PC-3 (cell line): ENCODE data around the gene BDKRB1.

Source experiments
- CTCF ChIP-seq: fragments of 300-600 bp; sonication (generic); conservative IDR thresholded peaks from 2 replicates; pipeline ENCODE4 v1.5.1; 2017; ENCODE audit warnings: antibody characterized with exemption, low read depth, mild to moderate bottlenecking, low read length
- EZH2 ChIP-seq: fragments of 300-600 bp; sonication (generic); IDR thresholded peaks from one replicate; pipeline ENCODE4 v1.6.1; 2017; ENCODE audit warnings: antibody characterized with exemption, mild to moderate bottlenecking, low read length; ENCODE audit not compliant: unreplicated experiment

- TF ChIP-seq CTCF, result no peak
- TF ChIP-seq EZH2, result no peak
These were observed 9.0 kb upstream of the BDKRB1 start for GRCh38 chr14:96247031-96247430.
